Adrenal gland (tissue), 12 donors: ENCODE data around the gene FRAT2. TPM values are rescaled to one million over a fixed set of nuclear protein-coding genes. Genes with fewer than 3 reads are reported as not detected.

Source experiments
- DNase-seq, 7 donors: peaks; one replicate each; pipeline ENCODE4 v3.0.0-alpha.2; 2019 to 2020
- H3K27ac ChIP-seq, 5 donors: fragments of 200-600 bp; sonication (generic) in 4 of 5; 1 replicate in 3 of 5; 2 replicates in 2 of 5; pipeline versions ENCODE4 v1.5.1 to v1.8.0; 2016 to 2020; ENCODE audit warnings: mild to moderate bottlenecking in 1 of 5
- H3K27me3 ChIP-seq: fragments of 200-600 bp; 2 replicates; pipeline ENCODE4 v1.8.0; 2021
- H3K36me3 ChIP-seq, 2 donors: fragments of 200-600 bp; replicated peaks in 1 of 2; 1 replicate in 1 of 2; 2 replicates in 1 of 2; pipeline versions ENCODE4 v1.5.1 to v1.8.0; 2018 to 2022
- H3K4me1 ChIP-seq, 2 donors: fragments of 200-600 bp; replicated peaks in 1 of 2; 1 replicate in 1 of 2; 2 replicates in 1 of 2; pipeline versions ENCODE4 v1.5.1 to v1.8.0; 2018 to 2021
- H3K4me3 ChIP-seq, 4 donors: fragments of 200-600 bp; sonication (generic) in 3 of 4; one replicate each; pipeline ENCODE4 v1.5.1; 2016 to 2018
- H3K9me3 ChIP-seq, 3 donors: fragments of 200-600 bp; sonication (generic) in 1 of 3; replicated peaks in 1 of 3; 1 replicate in 2 of 3; 2 replicates in 1 of 3; pipeline versions ENCODE4 v1.5.1 to v1.8.0; 2016 to 2021
- CTCF ChIP-seq, 6 experiments: fragments of 450-650 bp in 4 of 6; fragments of 200-600 bp in 2 of 6; sonication (generic) in 1 of 6; IDR thresholded peaks; 1 replicate in 5 of 6; 2 replicates in 1 of 6; pipeline versions ENCODE4 v1.5.1 to v1.8.0; 2016 to 2021; ENCODE audit warnings: antibody characterized with exemption in 6 of 6, mild to moderate bottlenecking in 2 of 6, moderate library complexity in 1 of 6
- POLR2A ChIP-seq, 2 donors: fragments of 450-650 bp; IDR thresholded peaks; one replicate each; pipeline ENCODE4 v1.6.1; 2017; ENCODE audit warnings: antibody characterized with exemption in 2 of 2, mild to moderate bottlenecking in 2 of 2, moderate library complexity in 1 of 2
- WGBS, 4 donors: extraction: QIAGEN DNeasy Blood & Tissue Kit in 2 of 4; methylation state at CpG; one replicate each; pipeline versions ENCODE4 v1.1.5 to v1.1.7; 2013 to 2017; 5-methylcytosine and 5-hydroxymethylcytosine counted together
- intact Hi-C, 2 donors: fragments of 100-400 bp; cut with DNase I; formaldehyde crosslinking; loops; one replicate each; pipeline versions ENCODE4 v1.14.1 to v1.15.0; 2022 to 2023
- polyA plus RNA-seq, 3 donors: library from polyadenylated mRNA; stranded (reverse); fragments of 200-250 nt in 2 of 3; fragments of 350-450 nt in 1 of 3; fragmentation: Illumina TruSeq in 1 of 3; extraction: RNeasy Lipid Tissue Mini Kit (QIAGEN cat#74804) in 1 of 3; gene quantifications; one replicate each; pipeline ENCODE4 v1.2.3, GENCODE V29; 2013 to 2014
- total RNA-seq, 9 donors: library from RNA; depleted of rRNA in 4 of 9; stranded (reverse); fragments of >200 nt in 4 of 9; fragments of 120-200 nt in 1 of 9; fragmentation: NEBNext Ultra II Directional in 1 of 9; extraction: Animal tissue kit (Norgen Biotek cat#: 25700) in 1 of 9; gene quantifications; one replicate each; pipeline versions ENCODE4 v1.1.0 to v1.2.4, GENCODE V29; 2013 to 2023
- donor health status: healthy with polysubstance abuse.
- donor health status: Bipolar disorder and iron deficiency.
- donor health status: DM: yes; HTN: yes; CAD: no.
- donor health status: DM: no; HTN: no; CAD: no.
- donor health status: DM: no; HTN: no; CAD: no.
- donor health status: DM: yes; HTN: yes; CAD: no.

Gene FRAT2
- total and polyA plus RNA-seq, 12 donors: 2.8 to 17.9 (median 7.7) TPM

- no peaks in the 10 kb centered on the region for H3K9me3 ChIP-seq
- H3K27ac ChIP-seq: no peak overlapping the region
- peaks cover 0 to 45% of the 10 kb centered on the region in 2 donors for H3K36me3 ChIP-seq
- no peaks in the 10 kb centered on the region for H3K27me3 ChIP-seq
- no peaks in the 10 kb centered on the region for H3K4me1 ChIP-seq
- TF ChIP-seq CTCF (IDR thresholded peaks at IDR 0.05) (no peak), POLR2A (IDR thresholded peaks at IDR 0.05) (no peak)
- DNase-seq: no peak
- 81 to 95% (median 89%) methylated on average over 6 to 8 of the region's 8 CpGs for WGBS, 4 donors
- H3K4me3 ChIP-seq: no peak overlapping the region
- intact Hi-C loops: no loop called here
Observed at GRCh38 chr10:97381626-97382025, 47.1 kb upstream of the FRAT2 start.

GRCh38 chr10:97380516-97380915, 46.0 kb upstream of the FRAT2 start:
- DNase-seq: no peak
- WGBS, 4 donors: 93 to 98% (median 94%) methylated on average over 5 to 8 of the region's 8 CpGs
- Histone ChIP-seq H3K4me1 (no peaks in the 10 kb centered on the region), H3K27me3 (no peaks in the 10 kb centered on the region), H3K27ac (no peak overlapping the region), H3K36me3 (peaks cover 0 to 40% of the 10 kb centered on the region in 2 donors), H3K4me3 (no peak overlapping the region), H3K9me3 (no peaks in the 10 kb centered on the region)
- intact Hi-C loops: no loop called here
- no peak for TF ChIP-seq CTCF (IDR thresholded peaks at IDR 0.05)
- TF ChIP-seq POLR2A (IDR thresholded peaks at IDR 0.05): no peak

- no peak overlapping the region for H3K4me3 ChIP-seq
- H3K4me1 ChIP-seq: no peaks in the 10 kb centered on the region
- intact Hi-C loops: no loop called here
- H3K9me3 ChIP-seq: no peaks in the 10 kb centered on the region
- H3K27ac ChIP-seq: no peak overlapping the region
- TF ChIP-seq CTCF (IDR thresholded peaks at IDR 0.05) (no peak), POLR2A (IDR thresholded peaks at IDR 0.05) (no peak)
- peaks cover 0 to 40% of the 10 kb centered on the region in 2 donors for H3K36me3 ChIP-seq
- DNase-seq: no peak
- 86 to 89% (median 86%) methylated on average over 12 to 15 of the region's 15 CpGs for WGBS, 4 donors
- H3K27me3 ChIP-seq: no peaks in the 10 kb centered on the region
Observed at GRCh38 chr10:97378933-97379921, 44.7 kb upstream of the FRAT2 start.

DNA sequence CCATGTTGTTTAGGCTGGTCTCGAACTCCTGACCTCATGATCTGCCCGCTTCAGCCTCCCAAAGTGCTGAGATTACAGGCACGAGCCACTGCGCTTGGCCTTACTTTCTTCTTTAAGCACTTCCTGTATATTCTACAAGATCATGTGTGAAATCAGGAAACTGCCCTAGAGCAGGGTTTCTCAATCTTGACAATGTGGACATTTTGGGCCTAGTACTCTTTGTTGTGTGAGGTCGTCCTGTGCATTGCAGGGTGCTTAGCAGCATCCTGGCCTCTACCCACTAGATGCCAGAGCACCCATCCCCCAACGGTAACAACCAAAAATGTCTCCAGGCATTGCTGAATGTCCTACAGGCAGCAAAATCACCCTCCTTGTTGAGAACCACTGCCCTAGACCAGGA, 41.9 kb upstream of the FRAT2 start:
- no peak overlapping the region for H3K4me3 ChIP-seq
- WGBS, 4 donors: 73 to 92% (median 90%) methylated on average over 5 to 6 of the region's 6 CpGs
- DNase-seq: no peak
- no peaks in the 10 kb centered on the region for H3K4me1 ChIP-seq
- H3K27me3 ChIP-seq: no peaks in the 10 kb centered on the region
- intact Hi-C loops: no loop called here
- no peak overlapping the region for H3K27ac ChIP-seq
- no peaks in the 10 kb centered on the region for H3K9me3 ChIP-seq
- H3K36me3 ChIP-seq: peaks cover 0 to 53% of the 10 kb centered on the region in 2 donors
- no peak for TF ChIP-seq CTCF (IDR thresholded peaks at IDR 0.05)
- no peak for TF ChIP-seq POLR2A (IDR thresholded peaks at IDR 0.05)
